Activated T-cell treated with anti-CD3 and anti-CD28 coated beads, Interleukin-2, amount 50 U/mL, for 24 hours (primary cell): ENCODE results near the gene IGSF23.

Experiments
- DNase-seq: peaks from one replicate; pipeline ENCODE4 v3.0.0-alpha.2; 2020
- H3K27ac Mint-ChIP-seq: 2 replicates; pipeline ENCODE4 v1.8.0; 2020; ENCODE audit warnings: mild to moderate bottlenecking, mixed read lengths
- H3K27me3 Mint-ChIP-seq: 2 replicates; pipeline ENCODE4 v1.8.0; 2020; ENCODE audit warnings: mixed read lengths
- H3K36me3 Mint-ChIP-seq: 2 replicates; pipeline ENCODE4 v1.8.0; 2020; ENCODE audit warnings: low read depth, mixed read lengths
- H3K4me1 Mint-ChIP-seq: 2 replicates; pipeline ENCODE4 v1.8.0; 2020; ENCODE audit warnings: low read depth, mixed read lengths
- H3K4me3 Mint-ChIP-seq: 2 replicates; pipeline ENCODE4 v1.8.0; 2020; ENCODE audit warnings: mild to moderate bottlenecking, moderate library complexity, mixed read lengths
- H3K9me3 Mint-ChIP-seq: 2 replicates; pipeline ENCODE4 v1.8.0; 2020; ENCODE audit warnings: mixed read lengths

Gene IGSF23

DNA sequence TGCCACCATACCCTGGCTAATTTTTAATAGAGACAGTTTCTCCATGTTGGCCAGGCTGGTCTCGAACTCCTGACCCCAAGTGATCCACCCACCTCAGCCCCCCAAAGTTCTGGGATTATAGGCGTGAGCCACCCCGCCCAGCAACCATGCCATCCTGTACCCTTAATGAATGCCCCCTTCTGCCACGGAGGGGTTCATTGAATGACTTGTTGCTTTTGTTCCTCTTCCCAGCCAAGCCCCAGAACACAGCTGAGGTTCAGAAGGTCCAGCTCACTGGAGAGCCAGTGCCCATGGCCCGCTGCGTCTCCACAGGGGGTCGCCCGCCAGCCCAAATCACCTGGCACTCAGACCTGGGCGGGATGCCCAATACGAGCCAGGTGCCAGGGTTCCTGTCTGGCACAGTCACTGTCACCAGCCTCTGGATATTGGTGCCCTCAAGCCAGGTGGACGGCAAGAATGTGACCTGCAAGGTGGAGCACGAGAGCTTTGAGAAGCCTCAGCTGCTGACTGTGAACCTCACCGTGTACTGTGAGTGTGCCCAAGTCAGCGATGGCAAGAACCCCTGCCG, 36.3 kb downstream of the IGSF23 start:
- no peak for DNase-seq
- no peak overlapping the region for H3K27ac Mint-ChIP-seq
- peaks cover 22% of the 10 kb centered on the region for H3K36me3 Mint-ChIP-seq
- peaks cover 4% of the 10 kb centered on the region for H3K4me1 Mint-ChIP-seq
- no peak overlapping the region for H3K4me3 Mint-ChIP-seq
- peaks cover 13% of the 10 kb centered on the region for H3K27me3 Mint-ChIP-seq
- no peaks in the 10 kb centered on the region for H3K9me3 Mint-ChIP-seq

DNA sequence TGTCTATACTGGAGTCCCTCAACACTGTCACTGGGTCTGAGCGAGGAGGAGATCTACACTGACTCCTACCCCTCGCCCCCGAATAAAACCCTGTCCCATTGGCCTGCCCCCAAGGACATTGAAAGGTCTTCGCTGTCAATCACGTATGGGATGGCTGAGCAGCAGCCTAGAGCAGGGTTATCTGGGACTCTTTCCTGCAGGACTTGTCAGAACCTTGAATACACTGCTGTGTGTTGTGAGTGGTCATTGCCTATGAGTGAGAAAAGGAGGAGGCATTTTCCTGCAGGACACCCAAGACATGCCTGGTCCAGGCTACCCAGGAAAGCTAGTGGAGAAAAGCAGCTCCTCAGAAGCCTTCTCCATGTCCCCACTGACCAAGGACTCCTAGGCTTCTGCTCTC, 40.0 kb downstream of the IGSF23 start:
- no peaks in the 10 kb centered on the region for H3K27me3 Mint-ChIP-seq
- peaks cover 15% of the 10 kb centered on the region for H3K4me1 Mint-ChIP-seq
- no peak overlapping the region for H3K4me3 Mint-ChIP-seq
- H3K27ac Mint-ChIP-seq, result no peak overlapping the region
- H3K9me3 Mint-ChIP-seq, result no peaks in the 10 kb centered on the region
- H3K36me3 Mint-ChIP-seq, result peaks cover 35% of the 10 kb centered on the region
- DNase-seq, result no peak

DNA sequence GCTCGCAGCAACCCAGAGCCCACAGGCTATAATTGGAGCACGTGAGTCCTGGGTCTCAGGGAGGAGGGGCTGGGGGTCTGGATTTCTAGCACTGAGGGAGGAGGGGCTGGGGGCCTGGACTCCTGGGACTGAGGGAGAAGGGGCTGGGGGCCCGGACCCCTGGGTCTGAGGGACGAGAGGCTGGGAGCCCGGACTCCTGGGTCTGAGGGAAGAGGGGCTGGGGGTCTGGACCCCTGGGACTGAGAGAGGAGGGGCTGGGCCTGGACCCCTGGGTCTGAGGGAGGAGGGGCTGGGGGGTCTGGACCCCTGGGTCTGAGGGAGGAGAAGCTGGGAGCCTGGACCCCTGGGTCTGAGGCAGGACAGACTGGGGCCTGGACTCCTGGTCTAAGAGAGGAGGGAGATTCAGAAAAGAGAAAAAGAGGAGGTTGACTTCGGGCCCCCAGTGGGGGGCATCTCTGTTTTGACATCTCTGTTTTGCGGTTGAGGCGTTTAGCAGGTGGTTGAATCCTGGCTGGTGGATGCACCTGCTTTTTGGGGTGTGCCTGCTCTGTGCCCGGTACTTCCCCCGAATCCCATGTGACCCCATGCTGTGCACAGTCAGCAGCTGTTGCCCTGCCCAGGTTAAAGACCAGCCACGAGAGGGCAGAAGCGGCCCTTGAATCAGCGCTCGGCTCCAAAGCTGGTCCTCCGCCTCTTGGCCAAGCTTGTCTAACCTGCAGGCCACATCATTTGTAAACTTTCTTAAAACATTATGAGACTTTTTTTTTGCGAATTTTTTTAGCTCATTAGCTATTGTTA, 40.8 kb downstream of the IGSF23 start:
- peaks cover 15% of the 10 kb centered on the region for H3K4me1 Mint-ChIP-seq
- H3K9me3 Mint-ChIP-seq, result no peaks in the 10 kb centered on the region
- DNase-seq, result peak; percentile 73
- H3K27me3 Mint-ChIP-seq, result no peaks in the 10 kb centered on the region
- H3K4me3 Mint-ChIP-seq, result no peak overlapping the region
- peaks cover 38% of the 10 kb centered on the region for H3K36me3 Mint-ChIP-seq
- H3K27ac Mint-ChIP-seq, result no peak overlapping the region

DNA sequence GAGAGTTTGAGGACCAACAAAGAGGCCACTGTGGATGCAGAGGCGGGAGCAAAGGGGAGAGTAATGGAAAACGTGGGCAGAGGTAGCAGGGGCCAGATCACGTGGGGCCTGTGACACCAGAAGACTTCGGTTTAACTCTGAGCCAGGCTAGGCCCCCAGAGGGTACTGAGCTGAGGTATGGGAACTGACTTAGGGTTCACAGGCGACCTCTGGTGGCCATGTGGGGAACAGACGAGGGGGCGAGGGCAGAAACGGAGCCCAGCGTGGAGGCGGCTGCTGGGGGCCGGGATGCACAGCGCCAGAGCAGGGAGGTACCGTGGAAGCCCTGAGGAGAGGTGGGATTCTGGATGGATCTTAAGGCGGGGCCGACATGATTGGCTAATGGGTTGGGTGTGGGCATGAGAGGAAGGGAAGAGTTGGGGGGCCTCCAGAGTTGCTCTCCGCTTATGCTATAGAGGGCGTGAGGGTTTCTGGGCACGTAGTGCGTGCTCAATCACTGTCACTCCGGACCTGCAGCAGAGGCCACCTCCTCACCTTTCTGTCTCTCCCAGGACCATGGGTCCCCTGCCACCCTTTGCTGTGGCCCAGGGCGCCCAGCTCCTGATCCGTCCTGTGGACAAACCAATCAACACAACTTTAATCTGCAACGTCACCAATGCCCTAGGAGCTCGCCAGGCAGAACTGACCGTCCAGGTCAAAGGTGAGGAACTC, 44.0 kb downstream of the IGSF23 start:
- peaks cover 31% of the 10 kb centered on the region for H3K36me3 Mint-ChIP-seq
- no peaks in the 10 kb centered on the region for H3K27me3 Mint-ChIP-seq
- H3K4me1 Mint-ChIP-seq, result peaks cover 15% of the 10 kb centered on the region
- H3K9me3 Mint-ChIP-seq, result no peaks in the 10 kb centered on the region
- DNase-seq, result peak; percentile 81
- H3K4me3 Mint-ChIP-seq, result no peak overlapping the region
- H3K27ac Mint-ChIP-seq, result no peak overlapping the region

DNA sequence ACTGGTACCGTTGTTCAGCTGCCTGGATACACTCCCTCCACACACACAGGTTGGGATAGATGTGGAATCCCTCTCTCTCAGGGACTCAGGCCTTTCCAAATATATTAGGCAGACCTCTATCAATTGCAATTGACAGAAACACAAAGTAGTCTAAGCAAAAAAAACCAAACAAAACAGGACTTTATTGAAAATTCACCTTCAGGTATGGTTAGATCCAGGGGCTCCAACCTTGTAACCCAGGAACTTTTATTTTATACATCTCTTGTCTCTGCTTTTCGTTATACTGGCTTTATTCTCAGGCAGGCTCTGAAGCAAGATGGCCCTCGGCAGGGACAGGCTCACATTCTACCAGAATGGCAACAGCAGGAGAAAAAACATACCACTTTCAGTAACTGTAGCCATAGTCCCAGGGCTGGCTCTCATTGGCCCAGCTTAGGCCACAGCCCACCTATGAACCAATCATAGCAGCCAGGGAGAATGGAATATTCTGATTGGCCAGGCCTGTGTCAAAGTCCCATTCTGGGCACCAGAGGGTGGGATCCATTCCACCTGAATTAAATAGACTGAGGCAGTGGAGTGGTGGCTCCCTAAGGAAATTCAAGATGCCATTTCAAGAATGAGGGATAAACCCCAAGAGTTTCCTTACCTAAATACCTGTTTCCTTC, 44.8 kb downstream of the IGSF23 start:
- Mint-ChIP-seq H3K9me3 (no peaks in the 10 kb centered on the region), H3K4me1 (peaks cover 15% of the 10 kb centered on the region), H3K27ac (no peak overlapping the region), H3K36me3 (peaks cover 29% of the 10 kb centered on the region), H3K4me3 (no peak overlapping the region), H3K27me3 (no peaks in the 10 kb centered on the region)
- DNase-seq, result no peak

DNA sequence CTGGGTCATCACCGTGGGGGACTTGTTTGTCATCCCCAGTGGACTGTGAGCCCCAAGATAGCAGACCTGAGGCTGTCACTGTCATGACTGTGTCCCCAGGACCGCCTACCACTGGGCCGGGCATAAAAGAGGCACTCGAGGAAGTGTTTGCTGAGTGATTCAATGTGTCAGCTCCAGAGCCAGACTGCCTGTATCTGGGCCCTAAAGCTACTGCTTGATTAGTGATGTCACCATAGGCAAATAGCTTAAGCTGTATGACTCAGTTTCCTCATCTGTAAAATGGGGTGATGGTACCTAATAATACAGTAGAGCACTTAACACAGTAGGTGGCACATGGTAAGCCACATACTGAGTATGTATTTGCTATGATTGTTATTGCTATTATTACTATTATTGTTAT, 46.7 kb downstream of the IGSF23 start:
- DNase-seq, result no peak
- H3K27me3 Mint-ChIP-seq, result no peaks in the 10 kb centered on the region
- H3K36me3 Mint-ChIP-seq, result peaks cover 25% of the 10 kb centered on the region
- no peak overlapping the region for H3K4me3 Mint-ChIP-seq
- no peak overlapping the region for H3K27ac Mint-ChIP-seq
- H3K4me1 Mint-ChIP-seq, result peaks cover 9% of the 10 kb centered on the region
- H3K9me3 Mint-ChIP-seq, result no peaks in the 10 kb centered on the region

DNA sequence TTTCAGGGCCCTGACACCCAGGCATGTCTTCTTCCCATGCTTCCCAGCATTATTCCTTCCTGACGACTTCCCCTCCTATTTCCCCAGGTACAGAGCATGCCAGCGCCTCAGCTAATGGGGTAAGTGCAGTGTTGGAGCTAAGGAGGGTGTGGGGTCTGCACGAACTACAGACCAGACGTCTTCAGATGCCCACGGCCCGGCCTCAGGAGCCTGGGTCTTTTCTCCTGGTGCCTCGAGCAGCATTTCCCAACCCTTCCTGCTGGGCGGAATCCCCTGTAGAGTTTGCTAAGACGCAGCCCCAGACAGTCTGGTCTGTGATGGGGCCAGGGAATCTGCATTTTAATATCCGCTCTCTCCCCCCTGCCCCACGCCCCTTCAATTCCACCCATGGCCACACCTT, 47.8 kb downstream of the IGSF23 start:
- H3K9me3 Mint-ChIP-seq, result no peaks in the 10 kb centered on the region
- H3K36me3 Mint-ChIP-seq, result peaks cover 18% of the 10 kb centered on the region
- peaks cover 9% of the 10 kb centered on the region for H3K4me1 Mint-ChIP-seq
- no peak overlapping the region for H3K27ac Mint-ChIP-seq
- DNase-seq, result no peak
- no peak overlapping the region for H3K4me3 Mint-ChIP-seq
- no peaks in the 10 kb centered on the region for H3K27me3 Mint-ChIP-seq

DNA sequence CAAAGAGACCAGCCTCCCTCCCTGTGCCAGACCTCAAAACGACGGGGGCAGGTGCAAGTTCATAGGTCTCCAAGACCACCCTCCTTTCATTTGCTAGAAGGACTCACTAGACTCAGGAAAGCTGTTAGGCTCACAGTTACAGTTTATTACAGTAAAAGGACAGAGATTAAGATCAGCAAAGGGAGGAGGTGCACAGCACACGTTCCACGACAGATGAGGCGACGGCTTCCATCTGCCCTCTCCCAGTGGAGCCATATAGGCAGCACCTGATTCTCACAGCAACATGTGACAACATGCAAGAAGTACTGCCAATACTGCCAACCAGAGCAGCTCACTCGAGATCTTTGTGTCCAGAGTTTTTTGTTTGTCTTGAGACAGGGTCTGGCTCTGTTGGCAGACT, 48.5 kb downstream of the IGSF23 start:
- Mint-ChIP-seq H3K4me1 (peaks cover 8% of the 10 kb centered on the region), H3K27ac (no peak overlapping the region), H3K4me3 (no peak overlapping the region), H3K36me3 (peaks cover 15% of the 10 kb centered on the region), H3K27me3 (no peaks in the 10 kb centered on the region), H3K9me3 (no peaks in the 10 kb centered on the region)
- DNase-seq, result no peak

DNA sequence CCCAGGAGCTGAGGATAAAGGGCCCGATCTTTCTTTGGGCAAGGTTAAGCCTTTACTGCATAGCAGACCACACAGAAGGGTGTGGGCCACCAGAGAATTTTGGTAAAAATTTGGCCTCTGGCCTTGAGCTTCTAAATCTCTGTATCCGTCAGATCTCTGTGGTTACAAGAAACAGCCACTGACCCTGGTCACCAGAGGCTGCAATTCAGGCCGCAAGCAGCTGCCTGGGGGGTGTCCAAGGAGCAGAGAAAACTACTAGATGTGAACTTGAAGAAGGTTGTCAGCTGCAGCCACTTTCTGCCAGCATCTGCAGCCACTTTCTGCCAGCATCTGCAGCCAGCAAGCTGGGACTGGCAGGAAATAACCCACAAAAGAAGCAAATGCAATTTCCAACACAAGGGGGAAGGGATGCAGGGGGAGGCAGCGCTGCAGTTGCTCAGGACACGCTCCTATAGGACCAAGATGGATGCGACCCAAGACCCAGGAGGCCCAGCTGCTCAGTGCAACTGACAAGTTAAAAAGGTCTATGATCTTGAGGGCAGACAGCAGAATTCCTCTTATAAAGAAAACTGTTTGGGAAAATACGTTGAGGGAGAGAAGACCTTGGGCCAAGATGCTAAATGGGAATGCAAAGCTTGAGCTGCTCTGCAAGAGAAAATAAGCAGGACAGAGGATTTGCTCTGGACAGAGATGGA, 49.5 kb downstream of the IGSF23 start:
- Mint-ChIP-seq H3K9me3 (no peaks in the 10 kb centered on the region), H3K4me1 (no peaks in the 10 kb centered on the region), H3K36me3 (peaks cover 15% of the 10 kb centered on the region), H3K4me3 (no peak overlapping the region), H3K27ac (no peak overlapping the region), H3K27me3 (no peaks in the 10 kb centered on the region)
- DNase-seq, result no peak

DNA sequence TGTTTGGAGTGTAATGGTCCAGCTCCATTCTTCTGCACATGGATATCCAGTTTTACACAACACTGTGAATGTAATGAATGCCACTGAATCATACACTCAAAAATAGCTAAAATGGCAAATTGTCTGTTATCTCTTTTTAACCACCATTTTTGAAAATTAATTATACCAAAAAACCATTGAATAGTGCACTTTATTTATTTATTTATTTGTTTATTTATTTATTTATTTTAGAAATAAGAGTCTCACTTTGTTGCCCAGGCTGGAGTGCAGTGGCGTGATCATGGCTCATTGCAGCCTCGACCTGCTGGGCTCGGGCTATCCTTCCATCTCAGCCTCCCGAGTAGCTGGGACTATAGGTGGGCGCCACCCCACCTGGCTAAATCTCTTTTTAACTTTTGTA, 50.6 kb downstream of the IGSF23 start:
- Mint-ChIP-seq H3K4me3 (no peak overlapping the region), H3K27me3 (no peaks in the 10 kb centered on the region), H3K27ac (no peak overlapping the region), H3K4me1 (no peaks in the 10 kb centered on the region), H3K36me3 (peaks cover 7% of the 10 kb centered on the region), H3K9me3 (no peaks in the 10 kb centered on the region)
- DNase-seq, result no peak

DNA sequence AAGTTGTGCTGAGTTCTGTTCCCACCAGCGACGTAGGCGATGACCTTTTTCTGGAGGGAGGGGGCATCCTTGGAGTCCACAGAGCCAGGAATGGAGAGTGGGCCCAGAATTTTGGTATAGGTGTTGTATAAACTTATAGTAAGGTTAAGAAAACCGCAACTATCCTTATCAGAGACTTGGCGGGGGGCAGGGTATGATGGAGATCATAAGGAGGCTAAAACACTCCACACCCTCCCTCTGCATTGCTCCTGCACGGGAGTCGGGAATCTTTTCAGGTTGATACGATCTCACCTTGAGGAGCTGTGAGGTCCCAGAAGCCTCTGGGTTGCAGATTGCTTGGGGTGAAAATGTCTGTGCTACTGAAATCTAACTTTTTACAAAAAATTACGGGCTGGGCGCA, 51.6 kb downstream of the IGSF23 start:
- no peak for DNase-seq
- Mint-ChIP-seq H3K27ac (no peak overlapping the region), H3K9me3 (no peaks in the 10 kb centered on the region), H3K4me3 (no peak overlapping the region), H3K27me3 (peaks cover 3% of the 10 kb centered on the region), H3K4me1 (no peaks in the 10 kb centered on the region), H3K36me3 (peaks cover 7% of the 10 kb centered on the region)

DNA sequence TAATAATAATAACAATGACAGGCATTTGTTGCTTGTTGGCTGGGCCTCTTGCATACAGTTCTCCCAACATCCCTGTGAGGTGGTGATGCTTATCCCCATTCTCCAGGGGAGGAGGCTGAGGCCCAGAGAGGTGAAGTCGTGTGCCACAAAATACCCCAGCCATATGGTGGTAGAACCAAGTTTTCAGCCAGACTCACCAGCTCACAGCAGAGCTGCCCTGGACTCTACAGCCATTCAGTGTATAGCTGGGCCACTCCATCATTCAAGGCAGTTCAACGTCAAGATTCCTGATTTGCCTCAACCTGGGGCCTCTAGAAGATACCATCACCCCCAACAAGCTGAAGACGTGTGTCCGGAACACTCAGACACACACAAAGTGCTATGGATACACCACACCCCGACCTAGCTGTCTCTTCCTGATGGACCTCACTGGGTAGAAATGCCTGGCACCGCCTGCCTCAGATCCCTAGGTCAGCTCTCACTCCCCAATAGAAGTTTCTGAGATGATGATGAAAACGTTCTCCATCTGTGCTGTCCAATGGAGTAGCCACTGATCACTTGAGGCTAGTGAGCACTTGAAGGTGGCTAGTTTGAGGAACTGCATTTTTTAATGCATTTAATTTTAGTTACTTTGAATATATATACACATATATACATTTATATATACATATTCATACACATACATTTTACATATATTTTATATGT, 53.6 kb downstream of the IGSF23 start:
- H3K27me3 Mint-ChIP-seq, result peaks cover 3% of the 10 kb centered on the region
- H3K36me3 Mint-ChIP-seq, result peaks cover under 1% of the 10 kb centered on the region
- H3K9me3 Mint-ChIP-seq, result no peaks in the 10 kb centered on the region
- DNase-seq, result no peak
- H3K4me3 Mint-ChIP-seq, result no peak overlapping the region
- no peak overlapping the region for H3K27ac Mint-ChIP-seq
- H3K4me1 Mint-ChIP-seq, result no peaks in the 10 kb centered on the region

DNA sequence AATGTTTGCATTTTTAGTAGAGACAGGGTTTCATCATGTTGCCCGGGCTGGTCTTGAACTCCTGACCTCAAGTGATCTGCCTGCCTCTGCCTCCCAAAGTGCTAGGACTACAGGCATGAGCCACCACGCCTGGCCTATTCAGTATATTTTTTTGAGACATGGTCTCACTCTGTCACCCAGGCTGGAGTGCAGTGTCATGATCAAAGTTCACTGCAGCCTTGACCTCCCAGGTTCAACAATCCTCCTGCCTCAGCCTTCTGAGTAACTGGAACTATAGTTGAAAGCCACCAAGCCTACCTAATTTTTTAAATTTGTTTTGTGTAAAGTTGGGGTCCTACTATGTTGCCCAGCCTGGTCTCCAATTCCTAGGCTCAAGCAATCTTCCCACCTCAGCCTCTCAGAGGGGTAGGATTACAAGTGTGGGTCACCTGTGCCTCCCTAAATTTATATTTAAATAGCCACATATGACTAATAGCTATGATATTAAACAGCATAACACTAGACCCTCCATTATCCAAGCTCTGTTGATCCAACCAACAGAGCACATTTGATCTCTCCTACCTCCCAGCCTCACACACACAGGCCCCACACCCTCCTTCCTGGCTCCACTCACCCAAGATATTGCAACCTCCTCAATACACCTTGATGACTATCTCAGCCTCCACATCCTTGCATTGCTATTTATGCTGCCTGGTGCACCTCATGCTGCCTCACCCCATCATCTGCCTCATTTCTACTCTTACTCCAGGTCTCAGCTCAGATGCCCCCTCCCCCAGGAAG, 55.8 kb downstream of the IGSF23 start:
- Mint-ChIP-seq H3K27me3 (peaks cover 3% of the 10 kb centered on the region), H3K4me1 (no peaks in the 10 kb centered on the region), H3K9me3 (no peaks in the 10 kb centered on the region), H3K27ac (no peak overlapping the region), H3K36me3 (no peaks in the 10 kb centered on the region), H3K4me3 (no peak overlapping the region)
- DNase-seq, result no peak
